ENCODE measurements around the gene C10orf95.

DNA sequence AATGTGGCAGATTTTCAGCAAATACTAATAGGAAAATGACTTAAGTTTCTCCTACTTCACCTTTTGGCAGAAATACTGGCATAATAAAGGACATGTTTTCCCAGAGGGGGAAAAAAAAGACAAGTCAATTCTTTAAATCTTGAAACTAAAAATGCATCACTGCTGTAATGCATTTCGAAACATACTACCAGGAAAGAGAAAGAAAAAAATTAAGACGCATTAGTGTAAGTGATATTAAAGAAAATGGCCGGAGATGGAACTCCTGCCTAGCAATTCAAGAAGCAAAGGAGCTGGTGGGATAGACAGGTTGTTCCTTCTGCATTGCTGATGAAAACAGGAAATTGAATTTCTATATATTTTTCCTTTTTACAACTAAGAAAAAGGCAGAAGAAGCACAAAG, 48.0 kb upstream of the C10orf95 start:
- TF ChIP-seq CTCF (conservative IDR thresholded peaks at IDR 0.05; ENCODE audit: low read depth in 2 of 2), result no peak
- TF ChIP-seq ZNF331 (CRISPR knock-in tag; IDR thresholded peaks at IDR 0.05; ENCODE audit: low read depth), result no peak
- no peak for TF ChIP-seq EZH2phosphoT487 (IDR thresholded peaks at IDR 0.05; ENCODE audit: unreplicated experiment)
- no peak for TF ChIP-seq EZH2 (IDR thresholded peaks at IDR 0.05; ENCODE audit: low read depth, unreplicated experiment)
- TF ChIP-seq POLR2AphosphoS5 (IDR thresholded peaks at IDR 0.05; ENCODE audit: low read depth), result no peak
- TF ChIP-seq ETS1 (IDR thresholded peaks at IDR 0.05), result no peak
- TF ChIP-seq CREB1 (CRISPR knock-in tag; IDR thresholded peaks at IDR 0.05; ENCODE audit: low read depth), result no peak
- TF ChIP-seq, protein P1, sequence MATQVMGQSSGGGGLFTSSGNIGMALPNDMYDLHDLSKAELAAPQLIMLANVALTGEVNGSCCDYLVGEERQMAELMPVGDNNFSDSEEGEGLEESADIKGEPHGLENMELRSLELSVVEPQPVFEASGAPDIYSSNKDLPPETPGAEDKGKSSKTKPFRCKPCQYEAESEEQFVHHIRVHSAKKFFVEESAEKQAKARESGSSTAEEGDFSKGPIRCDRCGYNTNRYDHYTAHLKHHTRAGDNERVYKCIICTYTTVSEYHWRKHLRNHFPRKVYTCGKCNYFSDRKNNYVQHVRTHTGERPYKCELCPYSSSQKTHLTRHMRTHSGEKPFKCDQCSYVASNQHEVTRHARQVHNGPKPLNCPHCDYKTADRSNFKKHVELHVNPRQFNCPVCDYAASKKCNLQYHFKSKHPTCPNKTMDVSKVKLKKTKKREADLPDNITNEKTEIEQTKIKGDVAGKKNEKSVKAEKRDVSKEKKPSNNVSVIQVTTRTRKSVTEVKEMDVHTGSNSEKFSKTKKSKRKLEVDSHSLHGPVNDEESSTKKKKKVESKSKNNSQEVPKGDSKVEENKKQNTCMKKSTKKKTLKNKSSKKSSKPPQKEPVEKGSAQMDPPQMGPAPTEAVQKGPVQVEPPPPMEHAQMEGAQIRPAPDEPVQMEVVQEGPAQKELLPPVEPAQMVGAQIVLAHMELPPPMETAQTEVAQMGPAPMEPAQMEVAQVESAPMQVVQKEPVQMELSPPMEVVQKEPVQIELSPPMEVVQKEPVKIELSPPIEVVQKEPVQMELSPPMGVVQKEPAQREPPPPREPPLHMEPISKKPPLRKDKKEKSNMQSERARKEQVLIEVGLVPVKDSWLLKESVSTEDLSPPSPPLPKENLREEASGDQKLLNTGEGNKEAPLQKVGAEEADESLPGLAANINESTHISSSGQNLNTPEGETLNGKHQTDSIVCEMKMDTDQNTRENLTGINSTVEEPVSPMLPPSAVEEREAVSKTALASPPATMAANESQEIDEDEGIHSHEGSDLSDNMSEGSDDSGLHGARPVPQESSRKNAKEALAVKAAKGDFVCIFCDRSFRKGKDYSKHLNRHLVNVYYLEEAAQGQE (IDR thresholded peaks at IDR 0.05; ENCODE audit: unreplicated experiment), result no peak
- no peak for TF ChIP-seq STAT1 (IDR thresholded peaks at IDR 0.05; ENCODE audit: unreplicated experiment)
